ENCODE data around the gene FBL.

- no peak for TF ChIP-seq CTCF (IDR thresholded peaks at IDR 0.05)
- no peak for TF ChIP-seq SIN3A (IDR thresholded peaks at IDR 0.05; ENCODE audit: borderline replicate concordance, insufficient read depth, low read depth, low read length)
Observed at GRCh38 chr19:39828015-39828653, 18.0 kb downstream of the FBL start.

Data from Panc1 (cell line).